ENCODE results near the gene PXYLP1. TPM values are rescaled to one million over a fixed set of nuclear protein-coding genes. Genes with fewer than 3 reads are reported as not detected.

PXYLP1 gene
- total RNA-seq, 1 experiment from 2014 or later: 5.6 TPM

Other genes starting within 250 kb of the PXYLP1 start
- gene SPSB4, start 180.5 kb upstream of the PXYLP1 start, total RNA-seq (2014; rRNA removed; shearing (Covaris generic)): 1.1 and 2.9 TPM in 2 replicates
- 81.2 and 94.1 TPM in 2 replicates for gene ZBTB38, start 136.7 kb downstream of the PXYLP1 start, total RNA-seq (2014; rRNA removed; shearing (Covaris generic))